Upper lobe of left lung (tissue), 6 donors: ENCODE results near the gene AGO3. TPM values are rescaled to one million over a fixed set of nuclear protein-coding genes. Genes with fewer than 3 reads are reported as not detected.

Experiments
- ATAC-seq, 2 donors: fragments of 200-7000 bp; cut with Tn5 transposase; one replicate each; pipeline ENCODE4 v1.9.1; 2022; ENCODE audit warnings: mild to moderate bottlenecking in 2 of 2, moderate library complexity in 2 of 2; ENCODE audit not compliant: low FRiP score in 2 of 2
- DNase-seq, 2 donors: peaks; one replicate each; pipeline ENCODE4 v3.0.0-alpha.2; 2019 to 2020
- H3K27ac ChIP-seq, 4 donors: fragments of 200-600 bp; sonication (generic); one replicate each; pipeline ENCODE4 v1.5.1; 2016 to 2019
- H3K27me3 ChIP-seq, 4 donors: fragments of 200-600 bp; sonication (generic); one replicate each; pipeline ENCODE4 v1.5.1; 2017 to 2019
- H3K36me3 ChIP-seq, 4 donors: fragments of 200-600 bp; sonication (generic); one replicate each; pipeline ENCODE4 v1.5.1; 2016 to 2019
- H3K4me1 ChIP-seq, 4 donors: fragments of 200-600 bp; sonication (generic); one replicate each; pipeline ENCODE4 v1.5.1; 2018 to 2019
- H3K4me3 ChIP-seq, 4 donors: fragments of 200-600 bp; sonication (generic); one replicate each; pipeline ENCODE4 v1.5.1; 2017 to 2019; ENCODE audit warnings: mild to moderate bottlenecking in 2 of 4, moderate library complexity in 1 of 4
- H3K9me3 ChIP-seq, 4 donors: fragments of 200-600 bp; sonication (generic); one replicate each; pipeline ENCODE4 v1.5.1; 2018 to 2019
- EP300 ChIP-seq, 4 donors: sonication (generic); formaldehyde crosslinking; IDR thresholded peaks; one replicate each; pipeline ENCODE4 v1.5.1; 2017; ENCODE audit warnings: antibody characterized with exemption in 4 of 4, control low read depth in 2 of 4
- POLR2A ChIP-seq, 4 donors: fragments of 450-650 bp; IDR thresholded peaks; one replicate each; pipeline ENCODE4 v1.5.1; 2016 to 2017; ENCODE audit warnings: antibody characterized with exemption in 4 of 4, mild to moderate bottlenecking in 2 of 4
- POLR2AphosphoS5 ChIP-seq, 2 donors: sonication (generic); formaldehyde crosslinking; IDR thresholded peaks; one replicate each; pipeline ENCODE4 v1.5.1; 2017; ENCODE audit warnings: antibody characterized with exemption in 2 of 2
- WGBS, 2 donors: methylation state at CpG; one replicate each; pipeline ENCODE4 v1.1.5; 2017 to 2018; 5-methylcytosine and 5-hydroxymethylcytosine counted together
- total RNA-seq, 6 donors: library from RNA; depleted of rRNA in 4 of 6; stranded (reverse); fragments of >200 nt in 4 of 6; gene quantifications; one replicate each; pipeline versions ENCODE4 v1.1.0 to v1.2.1, GENCODE V29; 2016 to 2021
- TF ChIP-seq, protein P1 (sequence below), 6 experiments: fragments of 450-650 bp in 4 of 6; fragments of 200-600 bp in 2 of 6; sonication (generic) in 2 of 6; IDR thresholded peaks; one replicate each; pipeline ENCODE4 v1.5.1; 2016 to 2019; ENCODE audit warnings: antibody characterized with exemption in 6 of 6
- donor health status: DM: no; HTN: no; CAD: no; lungs with moderate emphysema.
- donor health status: DM: no; HTN: yes; CAD: no; lungs with severe emphysema.

The AGO3 gene
- total RNA-seq, 6 donors from 2014 or later, result 13.8 to 32.5 (median 29.6) TPM

DNA sequence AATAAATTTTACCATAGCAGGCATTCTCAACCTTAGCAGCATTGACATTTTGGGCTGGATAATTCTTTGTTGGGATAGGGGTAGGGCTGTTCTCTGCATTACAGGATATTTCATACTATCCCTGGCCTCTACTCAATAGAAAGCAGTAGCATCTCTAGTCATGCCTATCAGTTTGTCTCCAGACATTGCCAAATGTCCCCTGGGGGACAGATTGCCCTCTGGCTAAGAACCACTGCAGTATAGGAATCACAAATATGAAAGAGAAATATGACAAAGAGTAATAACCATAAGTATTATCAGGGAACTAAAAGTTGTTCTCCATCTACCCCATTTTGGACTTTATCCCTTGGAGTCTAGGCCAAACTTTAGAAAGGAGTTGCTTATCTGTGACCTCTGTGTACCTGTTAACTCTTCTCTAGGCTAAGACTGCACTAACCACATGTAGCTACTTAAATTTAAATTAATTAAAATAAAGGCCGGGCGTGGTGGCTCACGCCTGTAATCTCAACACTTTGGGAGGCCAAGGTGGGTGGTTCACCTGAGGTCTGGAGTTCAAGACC, 76.1 kb downstream of the AGO3 start:
- TF ChIP-seq, protein P1, sequence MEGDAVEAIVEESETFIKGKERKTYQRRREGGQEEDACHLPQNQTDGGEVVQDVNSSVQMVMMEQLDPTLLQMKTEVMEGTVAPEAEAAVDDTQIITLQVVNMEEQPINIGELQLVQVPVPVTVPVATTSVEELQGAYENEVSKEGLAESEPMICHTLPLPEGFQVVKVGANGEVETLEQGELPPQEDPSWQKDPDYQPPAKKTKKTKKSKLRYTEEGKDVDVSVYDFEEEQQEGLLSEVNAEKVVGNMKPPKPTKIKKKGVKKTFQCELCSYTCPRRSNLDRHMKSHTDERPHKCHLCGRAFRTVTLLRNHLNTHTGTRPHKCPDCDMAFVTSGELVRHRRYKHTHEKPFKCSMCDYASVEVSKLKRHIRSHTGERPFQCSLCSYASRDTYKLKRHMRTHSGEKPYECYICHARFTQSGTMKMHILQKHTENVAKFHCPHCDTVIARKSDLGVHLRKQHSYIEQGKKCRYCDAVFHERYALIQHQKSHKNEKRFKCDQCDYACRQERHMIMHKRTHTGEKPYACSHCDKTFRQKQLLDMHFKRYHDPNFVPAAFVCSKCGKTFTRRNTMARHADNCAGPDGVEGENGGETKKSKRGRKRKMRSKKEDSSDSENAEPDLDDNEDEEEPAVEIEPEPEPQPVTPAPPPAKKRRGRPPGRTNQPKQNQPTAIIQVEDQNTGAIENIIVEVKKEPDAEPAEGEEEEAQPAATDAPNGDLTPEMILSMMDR (IDR thresholded peaks at IDR 0.05), result no peak
- TF ChIP-seq POLR2AphosphoS5 (IDR thresholded peaks at IDR 0.05) (no peak), EP300 (IDR thresholded peaks at IDR 0.05) (no peak), POLR2A (IDR thresholded peaks at IDR 0.05) (no peak)
- H3K27ac ChIP-seq, result no peak overlapping the region
- WGBS, 2 donors, result 95 to 98% methylated on average over 3 of the region's 3 CpGs
- H3K4me1 ChIP-seq, result no peaks in the 10 kb centered on the region
- no peaks in the 10 kb centered on the region for H3K9me3 ChIP-seq
- DNase-seq, result no peak
- H3K27me3 ChIP-seq, result no peaks in the 10 kb centered on the region
- H3K36me3 ChIP-seq, result peaks cover 0 to 29% (median 9%) of the 10 kb centered on the region in 4 donors
- H3K4me3 ChIP-seq, result no peak overlapping the region
- ATAC-seq, result no peak

DNA sequence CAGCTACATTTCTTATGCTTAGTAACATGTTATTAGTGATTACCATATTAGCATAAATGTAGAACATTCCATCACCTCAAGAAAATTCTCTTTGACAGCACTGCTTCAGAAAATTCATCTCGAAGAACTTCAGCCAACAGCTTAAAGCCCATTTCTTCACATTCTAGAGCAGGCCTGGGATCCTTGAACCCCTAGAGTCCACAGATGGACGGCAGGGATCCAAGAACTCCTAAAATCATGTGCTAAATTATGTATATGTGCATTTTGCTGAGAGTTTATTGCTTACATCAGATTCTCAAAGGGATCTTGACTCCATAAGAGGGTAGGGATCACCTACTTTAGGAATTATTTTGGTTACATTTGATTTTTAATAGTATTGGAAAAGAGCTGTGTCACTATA, 76.8 kb downstream of the AGO3 start:
- Histone ChIP-seq H3K36me3 (peaks cover 0 to 29% (median 11%) of the 10 kb centered on the region in 4 donors), H3K4me3 (no peak overlapping the region), H3K27me3 (no peaks in the 10 kb centered on the region), H3K4me1 (no peaks in the 10 kb centered on the region), H3K9me3 (no peaks in the 10 kb centered on the region), H3K27ac (no peak overlapping the region)
- DNase-seq (no peak), ATAC-seq (no peak)
- WGBS, 2 donors, result 92 to 93% methylated on average over 2 of the region's 2 CpGs
- TF ChIP-seq EP300 (IDR thresholded peaks at IDR 0.05), result no peak
- TF ChIP-seq, protein P1 (IDR thresholded peaks at IDR 0.05), result no peak
- no peak for TF ChIP-seq POLR2A (IDR thresholded peaks at IDR 0.05)
- TF ChIP-seq POLR2AphosphoS5 (IDR thresholded peaks at IDR 0.05), result no peak

DNA sequence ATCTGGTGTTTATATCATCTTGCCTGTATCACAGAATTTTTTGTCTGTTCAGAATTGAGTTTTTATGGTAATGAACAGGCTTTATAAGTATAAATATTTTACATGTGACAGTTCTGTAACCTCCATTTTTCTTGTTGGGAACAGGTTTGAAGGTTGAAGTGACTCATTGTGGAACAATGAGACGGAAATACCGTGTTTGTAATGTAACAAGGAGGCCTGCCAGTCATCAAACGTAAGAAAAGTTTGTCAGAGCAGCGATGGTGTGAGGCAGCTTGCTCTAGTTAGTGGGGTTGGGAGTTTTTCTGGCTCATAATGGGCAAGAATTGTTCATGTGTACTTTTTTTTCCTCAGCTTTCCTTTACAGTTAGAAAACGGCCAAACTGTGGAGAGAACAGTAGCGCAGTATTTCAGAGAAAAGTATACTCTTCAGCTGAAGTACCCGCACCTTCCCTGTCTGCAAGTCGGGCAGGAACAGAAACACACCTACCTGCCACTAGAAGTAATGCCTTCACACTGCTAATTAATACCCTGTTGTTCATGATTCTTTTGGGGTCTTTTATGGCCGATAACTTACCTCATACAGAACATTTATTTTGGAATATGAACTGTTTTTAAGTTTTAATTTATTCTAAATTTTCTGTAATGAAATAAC, 77.8 kb downstream of the AGO3 start:
- Histone ChIP-seq H3K9me3 (no peaks in the 10 kb centered on the region), H3K27me3 (no peaks in the 10 kb centered on the region), H3K36me3 (peaks cover under 1 to 38% (median 15%) of the 10 kb centered on the region in 4 donors), H3K27ac (no peak overlapping the region), H3K4me1 (no peaks in the 10 kb centered on the region), H3K4me3 (no peak overlapping the region)
- DNase-seq (no peak), ATAC-seq (no peak)
- no peak for TF ChIP-seq POLR2A (IDR thresholded peaks at IDR 0.05)
- TF ChIP-seq EP300 (IDR thresholded peaks at IDR 0.05), result no peak
- TF ChIP-seq POLR2AphosphoS5 (IDR thresholded peaks at IDR 0.05), result no peak
- TF ChIP-seq, protein P1 (IDR thresholded peaks at IDR 0.05), result no peak
- WGBS, 2 donors, result 79 to 80% methylated on average over 9 of the region's 9 CpGs

DNA sequence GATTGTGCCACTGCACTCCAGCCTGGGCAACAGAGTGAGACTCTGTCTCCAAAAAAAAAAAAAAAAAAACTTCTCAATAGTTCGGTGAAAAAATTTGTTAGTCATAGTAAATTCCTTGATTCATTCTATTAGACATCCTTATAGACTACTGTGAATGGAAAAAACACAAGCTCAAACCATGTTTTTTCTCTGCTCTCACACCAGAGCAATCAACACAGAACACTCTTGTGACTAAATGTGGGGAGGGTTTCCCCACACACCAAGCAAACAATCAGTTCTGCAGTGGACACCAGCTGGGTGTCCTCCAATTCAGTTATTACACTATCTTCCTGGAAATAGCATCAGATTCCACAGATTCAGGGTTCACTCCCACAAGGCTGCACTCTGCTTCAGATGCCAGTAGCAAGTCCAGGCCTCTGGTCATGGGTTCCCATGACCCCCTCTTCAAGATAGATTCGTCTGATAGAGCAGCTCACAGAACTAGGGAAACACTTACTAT, 83.9 kb downstream of the AGO3 start:
- 85 to 86% methylated on average over 2 of the region's 2 CpGs for WGBS, 2 donors
- H3K4me1 ChIP-seq, result no peaks in the 10 kb centered on the region

More for the DNA sequence above, 83.9 kb downstream of the AGO3 start:
- H3K36me3 ChIP-seq, result peaks cover 4 to 86% (median 43%) of the 10 kb centered on the region in 4 donors
- H3K27ac ChIP-seq, result no peak overlapping the region
- no peak for ATAC-seq
- TF ChIP-seq POLR2A (IDR thresholded peaks at IDR 0.05) (no peak), EP300 (IDR thresholded peaks at IDR 0.05) (no peak), POLR2AphosphoS5 (IDR thresholded peaks at IDR 0.05) (no peak)
- TF ChIP-seq, protein P1 (IDR thresholded peaks at IDR 0.05), result no peak
- no peak for DNase-seq
- H3K4me3 ChIP-seq, result no peak overlapping the region
- H3K9me3 ChIP-seq, result no peaks in the 10 kb centered on the region
- no peaks in the 10 kb centered on the region for H3K27me3 ChIP-seq
